T-helper 2 cell treated with Interferon-gamma antibody and Interleukin-4, amounts not matched to agents 5 μg/mL and 100 μg/mL, for 36 hours (primary cell): ENCODE measurements around the gene CCNT1.
"Not testable (repeated sequence)": the region's sequence is repeated elsewhere in the genome, so short reads cannot be mapped to it uniquely, and the experiment has no call there.

ENCODE experiments used
- DNase-seq: peaks from one replicate; pipeline ENCODE4 v3.0.0; 2021; ENCODE audit warnings: low spot score
- H3K27ac Mint-ChIP-seq: one replicate; pipeline ENCODE4 v1.8.0; 2021; ENCODE audit warnings: mild to moderate bottlenecking, mixed read lengths
- H3K27me3 Mint-ChIP-seq: one replicate; pipeline ENCODE4 v1.8.0; 2021; ENCODE audit warnings: low read depth, mixed read lengths
- H3K36me3 Mint-ChIP-seq: one replicate; pipeline ENCODE4 v1.8.0; 2021; ENCODE audit warnings: low read depth, mixed read lengths
- H3K4me1 Mint-ChIP-seq: one replicate; pipeline ENCODE4 v1.8.0; 2021; ENCODE audit warnings: low read depth, mixed read lengths
- H3K4me3 Mint-ChIP-seq: one replicate; pipeline ENCODE4 v1.8.0; 2022; ENCODE audit warnings: mild to moderate bottlenecking, moderate library complexity, mixed read lengths
- H3K9me3 Mint-ChIP-seq: one replicate; pipeline ENCODE4 v1.8.0; 2021; ENCODE audit warnings: mixed read lengths

Gene CCNT1

GRCh38 chr12:48686037-48686595, 30.4 kb downstream of the CCNT1 start:
- no peak for DNase-seq
- Mint-ChIP-seq H3K4me3 (no peak overlapping the region), H3K9me3 (no peaks in the 10 kb centered on the region), H3K36me3 (peaks cover 30% of the 10 kb centered on the region), H3K4me1 (peaks cover 18% of the 10 kb centered on the region), H3K27me3 (no peaks in the 10 kb centered on the region), H3K27ac (no peak overlapping the region)

DNA sequence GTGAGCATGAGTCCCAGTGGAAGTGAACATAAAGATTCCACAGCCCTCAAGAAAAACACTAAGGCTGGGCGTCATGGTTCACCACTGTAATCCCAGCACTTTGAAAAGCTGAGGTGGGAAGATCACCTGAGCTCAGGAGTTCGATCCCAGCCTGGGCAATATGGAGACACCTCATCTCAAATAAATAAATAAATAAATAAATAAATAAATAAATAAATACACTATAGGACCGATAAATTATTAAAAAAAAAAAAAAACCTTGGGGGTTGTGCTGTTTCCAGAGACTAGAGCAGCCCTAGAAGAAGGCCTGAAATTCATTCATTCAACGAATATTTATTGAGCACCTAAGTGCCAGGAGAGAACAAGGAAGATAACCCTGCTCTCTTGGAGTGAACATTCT, 33.0 kb downstream of the CCNT1 start:
- H3K36me3 Mint-ChIP-seq, result peaks cover 34% of the 10 kb centered on the region
- no peaks in the 10 kb centered on the region for H3K9me3 Mint-ChIP-seq
- no peak overlapping the region for H3K27ac Mint-ChIP-seq
- no peak for DNase-seq
- no peak overlapping the region for H3K4me3 Mint-ChIP-seq
- peaks cover 29% of the 10 kb centered on the region for H3K4me1 Mint-ChIP-seq
- H3K27me3 Mint-ChIP-seq, result no peaks in the 10 kb centered on the region

DNA sequence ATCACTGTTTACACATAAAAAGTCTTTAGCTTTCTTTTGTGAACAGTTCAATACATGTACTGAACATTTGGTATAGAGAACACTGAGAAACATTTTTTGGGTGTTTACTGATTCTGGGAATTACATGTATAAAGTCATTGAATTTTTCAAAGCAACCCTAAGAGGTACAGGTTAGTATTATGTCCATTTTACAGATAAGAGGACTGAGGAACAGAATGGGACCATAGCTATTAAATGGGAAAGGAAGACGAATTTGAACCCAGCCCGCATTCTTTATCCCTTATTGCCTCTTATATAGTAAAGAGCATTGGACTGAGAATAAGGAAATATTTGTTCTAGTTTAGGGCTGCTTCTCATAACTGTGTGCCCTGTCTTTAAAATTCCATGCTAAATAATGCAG, 33.6 kb downstream of the CCNT1 start:
- Mint-ChIP-seq H3K4me1 (peaks cover 33% of the 10 kb centered on the region), H3K27ac (no peak overlapping the region), H3K36me3 (peaks cover 33% of the 10 kb centered on the region), H3K27me3 (no peaks in the 10 kb centered on the region), H3K9me3 (no peaks in the 10 kb centered on the region), H3K4me3 (peak overlapping the region; percentile 96)
- DNase-seq, result no peak

DNA sequence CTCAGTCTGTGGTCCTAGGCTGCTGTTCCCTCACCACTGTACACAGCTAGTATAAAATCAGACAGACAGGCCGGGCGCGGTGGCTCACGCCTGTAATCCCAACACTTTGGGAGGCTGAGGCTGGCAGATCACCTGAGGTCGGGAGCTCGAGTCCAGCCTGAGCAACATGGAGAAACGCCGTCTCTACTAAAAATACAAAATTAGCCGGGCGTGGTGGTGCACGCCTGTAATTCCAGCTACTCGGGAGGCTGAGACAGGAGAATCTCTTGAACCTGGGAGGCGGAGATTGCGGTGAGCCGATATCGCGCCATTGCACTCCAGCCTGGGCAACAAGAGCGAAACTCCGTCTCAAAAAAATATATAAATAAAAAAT, 34.0 kb downstream of the CCNT1 start:
- not testable (repeated sequence) for H3K9me3 Mint-ChIP-seq
- H3K27ac Mint-ChIP-seq, result peak overlapping the region; percentile 96
- H3K4me1 Mint-ChIP-seq, result peaks cover 36% of the 10 kb centered on the region

DNA sequence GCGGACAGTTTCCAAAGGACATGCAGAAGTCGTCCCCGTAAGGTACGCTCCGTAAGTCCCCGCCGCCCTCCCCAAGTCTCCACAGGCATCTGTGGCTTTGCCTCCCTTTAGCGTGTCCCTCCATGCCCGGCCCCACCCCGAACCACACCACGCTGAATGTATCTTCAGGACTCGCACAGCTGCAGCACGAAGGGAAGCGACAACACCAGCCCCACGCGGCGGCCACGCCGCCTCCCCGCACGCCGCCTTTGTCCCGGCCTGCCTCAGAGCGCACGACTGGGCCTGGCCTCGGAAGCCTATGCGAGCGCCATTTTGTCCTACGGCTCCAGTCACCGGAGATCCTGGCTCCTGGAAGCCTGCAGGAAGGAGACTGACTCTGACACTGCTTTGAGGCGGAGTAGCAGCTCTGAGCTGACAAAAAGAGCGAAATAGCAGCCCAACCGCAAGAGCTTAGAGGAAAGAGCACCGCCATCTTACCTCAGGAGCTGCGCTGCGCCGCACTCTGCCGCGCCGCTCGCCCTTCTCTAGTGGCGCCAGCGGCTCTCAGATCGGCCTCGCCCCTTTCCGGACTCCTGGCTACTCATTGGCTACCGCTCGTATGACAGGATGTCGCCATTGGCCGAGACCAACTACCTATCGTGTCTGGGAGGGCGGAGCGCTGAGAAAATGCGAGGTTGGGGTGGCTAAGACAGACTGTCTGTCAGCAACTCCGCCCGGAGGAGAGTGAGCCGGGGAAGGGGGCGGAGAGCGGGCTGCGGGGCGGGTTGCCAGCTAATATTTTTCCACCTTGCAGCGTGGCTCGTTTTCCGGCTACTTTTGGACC, 34.6 kb downstream of the CCNT1 start, which contains the start of gene KANSL2:
KANSL2 (minus strand) TSS at position 529 of the 823 bp plus-strand sequence. CDS start 606 bp downstream, outside the sequence.
- Mint-ChIP-seq H3K4me3 (peak within 1 kb of the TSS; percentile 96), H3K9me3 (no peaks in the 10 kb centered on the region), H3K4me1 (peaks cover 40% of the 10 kb centered on the region), H3K27ac (peak within 1 kb of the TSS; percentile 96), H3K36me3 (peaks cover 38% of the 10 kb centered on the region), H3K27me3 (no peaks in the 10 kb centered on the region)
- DNase-seq, result peak; percentile 97

More for the DNA sequence above, 34.0 kb downstream of the CCNT1 start:
- H3K36me3 Mint-ChIP-seq, result peaks cover 34% of the 10 kb centered on the region
- not testable (repeated sequence) for DNase-seq, H3K27me3 Mint-ChIP-seq
- H3K4me3 Mint-ChIP-seq, result peak overlapping the region; percentile 96

DNA sequence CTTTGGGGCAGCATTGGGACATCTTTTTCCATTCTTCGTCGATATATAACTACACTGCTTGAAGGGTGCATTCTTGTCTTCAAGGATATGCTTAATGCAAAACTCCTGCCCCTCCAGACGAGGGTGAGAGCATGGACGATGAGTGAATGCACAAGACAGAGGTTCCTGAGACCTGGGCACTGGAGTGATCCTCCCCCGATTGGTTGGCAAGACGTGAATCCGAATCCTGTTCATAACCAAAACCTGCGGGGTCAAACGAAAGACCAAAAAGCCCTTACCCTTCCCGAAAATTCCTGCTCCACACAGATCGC, 35.2 kb downstream of the CCNT1 start:
- H3K27ac Mint-ChIP-seq, result peak overlapping the region; percentile 96
- peaks cover 41% of the 10 kb centered on the region for H3K36me3 Mint-ChIP-seq
- no peaks in the 10 kb centered on the region for H3K27me3 Mint-ChIP-seq
- no peaks in the 10 kb centered on the region for H3K9me3 Mint-ChIP-seq
- peaks cover 38% of the 10 kb centered on the region for H3K4me1 Mint-ChIP-seq
- peak overlapping the region; percentile 96 for H3K4me3 Mint-ChIP-seq
- no peak for DNase-seq

DNA sequence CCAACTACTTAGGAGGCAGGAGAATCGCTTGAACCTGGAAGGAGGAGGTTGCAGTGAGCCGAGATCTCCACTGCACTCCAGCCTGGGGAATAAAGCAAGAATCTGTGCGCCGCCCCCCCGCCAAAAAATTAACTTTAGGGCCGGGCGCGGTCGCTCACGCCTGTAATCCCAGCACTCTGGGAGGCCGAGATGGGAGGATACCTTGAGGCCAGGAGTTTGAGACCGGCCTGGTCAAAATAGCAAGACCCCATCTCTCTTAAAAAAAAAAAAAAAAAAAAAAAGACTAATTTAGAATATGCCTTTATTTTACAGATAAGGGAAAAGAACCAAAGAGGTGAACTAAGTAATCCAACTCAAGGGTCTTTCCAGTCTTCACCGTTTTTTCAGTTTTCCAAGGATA, 35.6 kb downstream of the CCNT1 start:
- H3K4me1 Mint-ChIP-seq, result peaks cover 37% of the 10 kb centered on the region
- H3K9me3 Mint-ChIP-seq, result no peaks in the 10 kb centered on the region
- no peak for DNase-seq
- peaks cover 45% of the 10 kb centered on the region for H3K36me3 Mint-ChIP-seq
- peak overlapping the region; percentile 96 for H3K27ac Mint-ChIP-seq
- H3K27me3 Mint-ChIP-seq, result no peaks in the 10 kb centered on the region
- peak overlapping the region; percentile 96 for H3K4me3 Mint-ChIP-seq

GRCh38 chr12:48678551-48679185, 37.8 kb downstream of the CCNT1 start:
- H3K4me1 Mint-ChIP-seq, result peaks cover 38% of the 10 kb centered on the region
- H3K27me3 Mint-ChIP-seq, result no peaks in the 10 kb centered on the region
- DNase-seq, result no peak
- no peaks in the 10 kb centered on the region for H3K9me3 Mint-ChIP-seq
- H3K36me3 Mint-ChIP-seq, result peaks cover 46% of the 10 kb centered on the region
- peak overlapping the region; percentile 85 for H3K27ac Mint-ChIP-seq
- H3K4me3 Mint-ChIP-seq, result peak overlapping the region; percentile 87

- no peaks in the 10 kb centered on the region for H3K9me3 Mint-ChIP-seq
- no peak overlapping the region for H3K4me3 Mint-ChIP-seq
- H3K27me3 Mint-ChIP-seq, result no peaks in the 10 kb centered on the region
- H3K27ac Mint-ChIP-seq, result no peak overlapping the region
- no peak for DNase-seq
- peaks cover 45% of the 10 kb centered on the region for H3K36me3 Mint-ChIP-seq
- peaks cover 9% of the 10 kb centered on the region for H3K4me1 Mint-ChIP-seq
Observed at GRCh38 chr12:48671231-48671856, 45.2 kb downstream of the CCNT1 start.

DNA sequence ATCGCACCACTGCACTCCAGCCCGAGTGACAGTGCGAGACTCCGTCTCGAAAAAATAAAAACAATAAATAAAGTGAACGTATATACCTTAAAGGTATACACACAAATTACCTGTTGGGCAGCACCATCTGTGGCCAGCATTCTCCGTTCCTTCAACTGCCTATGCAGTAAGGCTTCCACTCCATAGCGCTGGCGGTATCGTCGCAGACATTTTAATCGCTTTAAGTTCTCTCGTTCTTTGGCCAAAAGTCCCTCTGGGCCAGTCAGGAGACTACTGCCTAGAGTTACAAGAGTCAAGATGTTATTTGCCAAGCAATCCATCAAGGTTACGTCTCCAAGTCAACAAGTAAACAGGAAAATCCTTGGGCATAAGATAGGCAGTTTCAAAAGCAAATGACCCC, 47.5 kb downstream of the CCNT1 start:
- H3K9me3 Mint-ChIP-seq, result no peaks in the 10 kb centered on the region
- H3K27me3 Mint-ChIP-seq, result no peaks in the 10 kb centered on the region
- no peak for DNase-seq
- no peak overlapping the region for H3K4me3 Mint-ChIP-seq
- peaks cover 46% of the 10 kb centered on the region for H3K36me3 Mint-ChIP-seq
- no peak overlapping the region for H3K27ac Mint-ChIP-seq
- peaks cover 8% of the 10 kb centered on the region for H3K4me1 Mint-ChIP-seq

GRCh38 chr12:48659863-48660262, 56.6 kb downstream of the CCNT1 start:
- H3K36me3 Mint-ChIP-seq, result peaks cover 48% of the 10 kb centered on the region
- H3K27me3 Mint-ChIP-seq, result no peaks in the 10 kb centered on the region
- no peaks in the 10 kb centered on the region for H3K4me1 Mint-ChIP-seq
- no peak overlapping the region for H3K27ac Mint-ChIP-seq
- no peaks in the 10 kb centered on the region for H3K9me3 Mint-ChIP-seq
- DNase-seq, result no peak
- no peak overlapping the region for H3K4me3 Mint-ChIP-seq

DNA sequence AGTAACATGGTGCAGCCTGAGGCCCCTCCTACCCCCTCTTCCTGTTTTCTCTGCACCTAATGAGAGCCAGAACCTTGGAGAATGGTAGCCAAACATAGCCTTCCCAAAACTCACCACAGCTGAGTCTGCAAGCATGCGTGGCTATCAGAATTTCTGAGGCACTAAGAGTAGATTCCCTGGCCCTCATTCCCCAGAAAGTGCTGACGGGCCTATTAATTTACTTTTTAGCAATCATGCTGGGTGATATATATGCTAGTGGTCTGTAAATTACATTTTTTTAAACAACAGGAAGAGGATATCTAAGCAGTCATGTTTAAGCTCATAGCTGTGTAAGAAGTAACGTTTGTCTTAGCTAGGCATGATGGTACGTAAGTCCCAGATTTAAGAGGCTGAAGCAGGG, 64.8 kb downstream of the CCNT1 start:
- Mint-ChIP-seq H3K27me3 (no peaks in the 10 kb centered on the region), H3K36me3 (peaks cover 49% of the 10 kb centered on the region), H3K4me1 (peaks cover 4% of the 10 kb centered on the region), H3K4me3 (no peak overlapping the region), H3K9me3 (no peaks in the 10 kb centered on the region), H3K27ac (no peak overlapping the region)
- no peak for DNase-seq

DNA sequence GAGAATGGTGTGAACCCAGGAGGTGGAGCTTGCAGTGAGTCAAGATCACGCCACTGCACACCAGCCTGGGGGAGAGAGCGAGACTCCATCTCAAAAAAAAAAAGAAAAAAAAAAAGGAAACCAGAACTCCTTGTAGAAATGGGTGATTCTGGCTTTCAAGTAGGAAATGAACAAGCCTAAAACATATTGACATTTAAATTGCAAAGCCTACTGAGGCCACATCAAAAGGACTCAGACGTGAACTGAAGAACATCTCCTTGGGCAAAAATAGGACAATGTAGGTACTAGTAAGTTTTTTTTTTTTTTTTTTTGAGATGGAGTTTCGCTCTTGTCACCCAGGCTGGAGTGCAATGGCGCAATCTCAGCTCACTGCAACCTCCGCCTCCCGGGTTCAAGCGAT, 71.2 kb downstream of the CCNT1 start:
- not testable (repeated sequence) for H3K27me3 Mint-ChIP-seq, H3K9me3 Mint-ChIP-seq, DNase-seq, H3K4me3 Mint-ChIP-seq, H3K4me1 Mint-ChIP-seq, H3K27ac Mint-ChIP-seq
- peaks cover 49% of the 10 kb centered on the region for H3K36me3 Mint-ChIP-seq

DNA sequence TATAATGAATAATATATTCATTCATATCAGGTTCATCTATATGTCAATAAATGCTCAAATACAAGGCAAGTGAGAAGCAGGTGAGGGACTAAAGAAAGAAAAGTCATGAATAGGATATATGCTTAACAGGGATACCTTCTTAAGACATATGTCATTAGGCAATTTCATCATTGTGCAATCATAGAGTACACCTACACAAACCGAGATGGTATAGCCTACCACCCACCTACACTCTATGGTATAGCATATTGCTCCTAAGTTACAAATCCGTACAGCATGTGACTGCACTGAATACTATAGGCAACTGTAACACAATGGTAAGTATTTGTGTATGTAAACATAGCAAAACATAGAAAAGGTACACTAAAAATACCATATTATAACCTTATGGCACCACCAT, 73.5 kb downstream of the CCNT1 start:
- no peaks in the 10 kb centered on the region for H3K4me1 Mint-ChIP-seq
- H3K4me3 Mint-ChIP-seq, result no peak overlapping the region
- H3K36me3 Mint-ChIP-seq, result peaks cover 42% of the 10 kb centered on the region
- no peaks in the 10 kb centered on the region for H3K9me3 Mint-ChIP-seq
- H3K27ac Mint-ChIP-seq, result no peak overlapping the region
- no peaks in the 10 kb centered on the region for H3K27me3 Mint-ChIP-seq
- no peak for DNase-seq
